GM13976 (cell line): ENCODE results near the gene SLC44A2.

Source experiments
- DNase-seq: peaks from one replicate; pipeline ENCODE4 v3.0.0; 2012; ENCODE audit warnings: low spot score
- CTCF ChIP-seq: IDR thresholded peaks from 2 replicates; pipeline ENCODE4 v1.5.1; 2012; ENCODE audit warnings: borderline replicate concordance, mild to moderate bottlenecking; ENCODE audit not compliant: insufficient read depth; ENCODE audit errors: extremely low read depth, missing control alignments, control extremely low read depth
- in situ Hi-C: fragments of 300-500 bp; cut with MboI; formaldehyde crosslinking; loops from one replicate; pipeline ENCODE4 v1.12.0; 2022; ENCODE audit warnings: low sequenced_read_pairs, mixed read lengths, inconsistent platforms; ENCODE audit not compliant: unreplicated experiment

Gene SLC44A2

GRCh38 chr19:10639836-10640235 is 14.5 kb downstream of the SLC44A2 start:
- in situ Hi-C loops: loop anchor here (5.0 kb wide), 1 partner anchor 58 kb away; no protein-coding TSS in a partner anchor
- TF ChIP-seq CTCF: no peak
- peak; percentile 81 for DNase-seq

- DNase-seq: no peak
These were observed 15.0 kb downstream of the SLC44A2 start for GRCh38 chr19:10640361-10640760.

GRCh38 chr19:10641248-10641647 is 15.9 kb downstream of the SLC44A2 start:
- no peak for TF ChIP-seq CTCF
- in situ Hi-C loops: loop anchor here (5.0 kb wide), 1 partner anchor 59 kb away; no protein-coding TSS in a partner anchor
- peak; percentile 26 for DNase-seq

More at GRCh38 chr19:10640361-10640760, 15.0 kb downstream of the SLC44A2 start:
- no peak for TF ChIP-seq CTCF
- in situ Hi-C loops: loop anchor here (5.0 kb wide), 1 partner anchor 58 kb away; no protein-coding TSS in a partner anchor

- no peak for TF ChIP-seq CTCF
- DNase-seq: no peak
- in situ Hi-C loops: loop anchor here (5.0 kb wide), 1 partner anchor 60 kb away; no protein-coding TSS in a partner anchor
These were observed 17.3 kb downstream of the SLC44A2 start for GRCh38 chr19:10642473-10643171.

- TF ChIP-seq CTCF: no peak
- in situ Hi-C loops: loop anchor here (5.0 kb wide), 1 partner anchor 61 kb away; no protein-coding TSS in a partner anchor
- DNase-seq: peak; percentile 35
These were observed 18.0 kb downstream of the SLC44A2 start for GRCh38 chr19:10643172-10643967.

- in situ Hi-C loops: loop anchor here (5.0 kb wide), 1 partner anchor 62 kb away; no protein-coding TSS in a partner anchor
- no peak for TF ChIP-seq CTCF
- peak; percentile 31 for DNase-seq
These were observed 18.6 kb downstream of the SLC44A2 start for GRCh38 chr19:10643968-10644259.
